Vagina (tissue), 2 donors: Measurements from ENCODE around the gene COL26A1. TPM values are rescaled to one million over a fixed set of nuclear protein-coding genes. Genes with fewer than 3 reads are reported as not detected.

Experiments used
- DNase-seq, 2 donors: peaks; one replicate each; pipeline ENCODE4 v3.0.0-alpha.2; 2017; ENCODE audit errors: extremely low spot score in 2 of 2
- H3K27ac ChIP-seq: fragments of 200-600 bp; sonication (generic); one replicate; pipeline ENCODE4 v1.5.1; 2019
- H3K27me3 ChIP-seq: fragments of 200-600 bp; sonication (generic); one replicate; pipeline ENCODE4 v1.5.1; 2019
- H3K36me3 ChIP-seq, 2 donors: fragments of 200-600 bp; sonication (generic); one replicate each; pipeline ENCODE4 v1.5.1; 2017 to 2019
- H3K4me1 ChIP-seq: fragments of 200-600 bp; sonication (generic); one replicate; pipeline ENCODE4 v1.5.1; 2019
- H3K4me3 ChIP-seq, 2 donors: fragments of 200-600 bp; sonication (generic); 1 replicate in 1 of 2; 2 replicates in 1 of 2; pipeline ENCODE4 v1.5.1; 2016 to 2019
- H3K9me3 ChIP-seq: fragments of 200-600 bp; sonication (generic); one replicate; pipeline ENCODE4 v1.5.1; 2019
- CTCF ChIP-seq, 3 experiments: fragments of 450-650 bp in 2 of 3; fragments of 200-600 bp in 1 of 3; sonication (generic) in 1 of 3; IDR thresholded peaks; one replicate each; pipeline ENCODE4 v1.5.1; 2017 to 2019; ENCODE audit warnings: antibody characterized with exemption in 3 of 3, mild to moderate bottlenecking in 2 of 3, moderate library complexity in 2 of 3
- POLR2A ChIP-seq, 2 donors: fragments of 450-650 bp; IDR thresholded peaks; one replicate each; pipeline ENCODE4 v1.6.1; 2017; ENCODE audit warnings: antibody characterized with exemption in 2 of 2, mild to moderate bottlenecking in 2 of 2, moderate library complexity in 2 of 2
- POLR2AphosphoS5 ChIP-seq, 2 donors: sonication (generic); formaldehyde crosslinking; IDR thresholded peaks; one replicate each; pipeline ENCODE4 v1.9.0; 2017; ENCODE audit warnings: antibody characterized with exemption in 2 of 2, mild to moderate bottlenecking in 2 of 2, low read depth in 1 of 2; ENCODE audit not compliant: insufficient read depth in 1 of 2
- intact Hi-C: fragments of 100-400 bp; cut with DNase I; formaldehyde crosslinking; loops from one replicate; pipeline ENCODE4 v1.15.1; 2023
- total RNA-seq: library from RNA; depleted of rRNA; stranded (reverse); fragments of >200 nt; gene quantifications from one replicate; pipeline ENCODE4 v1.2.3, GENCODE V29; 2016

The COL26A1 gene
- total RNA-seq, 1 donor from 2014 or later = not detected

DNA sequence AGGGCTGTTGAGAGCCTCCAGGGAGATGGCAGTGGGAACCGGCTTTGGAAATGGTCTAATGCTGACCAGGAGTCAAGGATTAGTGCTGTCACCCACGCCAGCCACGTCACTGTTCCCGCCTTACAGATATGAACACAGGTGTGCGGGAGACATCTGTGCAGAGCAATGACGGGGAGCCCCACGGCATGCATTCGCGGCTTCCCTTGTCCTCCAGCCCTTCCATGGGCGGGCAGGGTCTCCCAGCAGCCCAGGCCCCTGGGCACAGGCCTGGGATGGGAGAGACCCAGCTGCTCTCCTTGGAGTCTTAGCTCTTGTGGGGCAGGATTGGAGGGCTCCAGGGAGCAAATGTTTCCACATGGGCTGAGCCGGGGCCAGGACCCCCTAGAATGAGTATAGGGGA, 172.2 kb downstream of the COL26A1 start:
- H3K4me1 ChIP-seq = no peaks in the 10 kb centered on the region
- H3K27ac ChIP-seq = no peak overlapping the region
- no peaks in the 10 kb centered on the region for H3K9me3 ChIP-seq
- H3K36me3 ChIP-seq = no peaks in the 10 kb centered on the region
- no peak overlapping the region for H3K4me3 ChIP-seq
- TF ChIP-seq POLR2AphosphoS5 (IDR thresholded peaks at IDR 0.05; ENCODE audit: insufficient read depth in 1 of 2, low read depth in 1 of 2) (no peak), POLR2A (IDR thresholded peaks at IDR 0.05) (no peak), CTCF (IDR thresholded peaks at IDR 0.05) (no peak)
- intact Hi-C loops = no loop called here
- H3K27me3 ChIP-seq = no peaks in the 10 kb centered on the region
- no peak for DNase-seq

- DNase-seq = no peak
- Histone ChIP-seq H3K4me1 (no peaks in the 10 kb centered on the region), H3K4me3 (no peak overlapping the region), H3K9me3 (no peaks in the 10 kb centered on the region), H3K36me3 (no peaks in the 10 kb centered on the region), H3K27ac (no peak overlapping the region), H3K27me3 (no peaks in the 10 kb centered on the region)
- TF ChIP-seq POLR2A (IDR thresholded peaks at IDR 0.05) (no peak), POLR2AphosphoS5 (IDR thresholded peaks at IDR 0.05; ENCODE audit: insufficient read depth in 1 of 2, low read depth in 1 of 2) (no peak), CTCF (IDR thresholded peaks at IDR 0.05) (no peak)
- intact Hi-C loops = no loop called here
These were observed 172.7 kb downstream of the COL26A1 start for GRCh38 chr7:101535351-101535751.

DNA sequence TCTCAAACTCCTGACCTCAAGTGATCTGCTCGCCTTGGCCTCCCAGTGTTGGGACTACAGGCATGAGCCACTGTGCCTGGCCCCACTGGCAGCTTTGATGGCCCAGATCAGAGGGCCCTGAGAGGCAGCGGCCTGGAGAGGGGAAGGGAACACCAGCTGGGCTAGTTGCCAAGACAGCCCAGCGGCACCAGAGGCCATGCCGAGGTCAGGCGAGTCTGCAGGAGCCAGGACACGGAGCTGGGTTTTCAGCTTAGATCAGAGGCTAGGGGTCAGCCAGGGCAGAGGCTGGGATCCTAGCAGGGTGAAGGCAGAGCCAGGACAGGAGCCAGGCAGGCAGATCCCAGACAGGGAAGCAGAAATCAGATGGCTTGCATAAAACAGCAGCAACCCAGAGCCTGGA, 173.6 kb downstream of the COL26A1 start:
- no peak for DNase-seq
- intact Hi-C loops = no loop called here
- Histone ChIP-seq H3K27ac (no peak overlapping the region), H3K4me1 (no peaks in the 10 kb centered on the region), H3K36me3 (no peaks in the 10 kb centered on the region), H3K4me3 (no peak overlapping the region), H3K27me3 (no peaks in the 10 kb centered on the region), H3K9me3 (no peaks in the 10 kb centered on the region)
- TF ChIP-seq CTCF (IDR thresholded peaks at IDR 0.05) (no peak), POLR2A (IDR thresholded peaks at IDR 0.05) (no peak), POLR2AphosphoS5 (IDR thresholded peaks at IDR 0.05; ENCODE audit: insufficient read depth in 1 of 2, low read depth in 1 of 2) (no peak)

- no peak for DNase-seq
- intact Hi-C loops = no loop called here
These were observed 174.0 kb downstream of the COL26A1 start for GRCh38 chr7:101536668-101537067.

DNA sequence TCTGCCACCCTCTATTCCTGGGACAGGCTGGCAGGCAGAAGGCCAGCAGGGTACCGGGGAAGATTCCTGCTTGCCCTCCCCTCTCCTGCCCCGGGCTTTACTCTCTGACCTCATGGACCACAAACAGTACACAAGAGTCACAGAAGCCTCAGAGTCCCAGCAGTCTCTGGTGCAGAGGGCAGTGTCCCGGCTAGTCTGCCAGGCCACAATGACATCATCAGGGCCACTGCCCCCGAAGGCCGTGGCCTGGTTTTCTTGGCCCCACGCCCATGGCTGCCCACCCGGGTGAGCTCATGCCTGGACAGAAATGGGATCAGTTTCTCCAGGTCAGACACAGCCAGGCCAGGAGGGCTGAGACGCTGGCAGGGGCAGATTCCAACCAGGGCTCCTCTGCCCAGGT, 174.5 kb downstream of the COL26A1 start:
- no peaks in the 10 kb centered on the region for H3K4me1 ChIP-seq
- DNase-seq = no peak
- no peak for TF ChIP-seq POLR2AphosphoS5 (IDR thresholded peaks at IDR 0.05; ENCODE audit: insufficient read depth in 1 of 2, low read depth in 1 of 2)
- TF ChIP-seq POLR2A (IDR thresholded peaks at IDR 0.05) = no peak
- no peak for TF ChIP-seq CTCF (IDR thresholded peaks at IDR 0.05)
- no peak overlapping the region for H3K4me3 ChIP-seq
- intact Hi-C loops = no loop called here
- no peaks in the 10 kb centered on the region for H3K27me3 ChIP-seq
- H3K9me3 ChIP-seq = no peaks in the 10 kb centered on the region
- no peak overlapping the region for H3K27ac ChIP-seq
- H3K36me3 ChIP-seq = no peaks in the 10 kb centered on the region

More at GRCh38 chr7:101536668-101537067, 174.0 kb downstream of the COL26A1 start:
- no peaks in the 10 kb centered on the region for H3K9me3 ChIP-seq
- no peaks in the 10 kb centered on the region for H3K4me1 ChIP-seq
- H3K27me3 ChIP-seq = no peaks in the 10 kb centered on the region
- no peak overlapping the region for H3K4me3 ChIP-seq
- no peaks in the 10 kb centered on the region for H3K36me3 ChIP-seq
- no peak for TF ChIP-seq POLR2A (IDR thresholded peaks at IDR 0.05)
- no peak for TF ChIP-seq POLR2AphosphoS5 (IDR thresholded peaks at IDR 0.05; ENCODE audit: insufficient read depth in 1 of 2, low read depth in 1 of 2)
- no peak for TF ChIP-seq CTCF (IDR thresholded peaks at IDR 0.05)
- H3K27ac ChIP-seq = no peak overlapping the region
